Ureter (tissue), 1 donor: ENCODE measurements around the gene PPP1R3G. TPM values are rescaled to one million over a fixed set of nuclear protein-coding genes. Genes with fewer than 3 reads are reported as not detected.
A peak's percentile ranks its signal among the peaks of the same experiment; 100 is the strongest.
"Not testable (repeated sequence)": the region's sequence is repeated elsewhere in the genome, so short reads cannot be mapped to it uniquely, and the experiment has no call there.

Source experiments
- DNase-seq: peaks from one replicate; pipeline ENCODE4 v3.0.0-alpha.2; 2020; ENCODE audit warnings: low spot score
- total RNA-seq: library from RNA; stranded (reverse); gene quantifications from one replicate; pipeline ENCODE4 v1.2.4, GENCODE V29; 2023
- donor health status: DM: yes; HTN: yes; CAD: no.

PPP1R3G gene
- total RNA-seq, 1 donor from 2014 or later: 2.9 TPM

DNA sequence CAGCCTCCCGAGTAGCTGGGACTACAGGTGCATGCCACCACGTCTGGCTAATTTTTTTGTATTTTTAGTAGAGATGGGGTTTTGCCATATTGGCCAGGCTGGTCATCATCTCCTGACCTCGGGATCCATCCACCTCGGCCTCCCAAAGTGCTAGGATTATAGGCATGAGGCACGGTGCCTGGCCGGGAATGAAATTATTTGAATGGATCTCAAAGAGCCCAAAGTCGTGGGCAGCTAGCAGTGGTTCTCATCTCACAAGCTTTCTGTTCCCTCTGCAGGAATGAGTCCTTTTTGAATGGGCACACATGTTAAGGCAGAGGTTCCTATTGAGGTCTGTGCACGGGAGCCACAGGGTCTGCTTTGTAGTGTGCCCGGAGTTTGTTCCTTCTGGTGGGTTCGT is 34.9 kb downstream of the PPP1R3G start:
- DNase-seq: no peak

DNA sequence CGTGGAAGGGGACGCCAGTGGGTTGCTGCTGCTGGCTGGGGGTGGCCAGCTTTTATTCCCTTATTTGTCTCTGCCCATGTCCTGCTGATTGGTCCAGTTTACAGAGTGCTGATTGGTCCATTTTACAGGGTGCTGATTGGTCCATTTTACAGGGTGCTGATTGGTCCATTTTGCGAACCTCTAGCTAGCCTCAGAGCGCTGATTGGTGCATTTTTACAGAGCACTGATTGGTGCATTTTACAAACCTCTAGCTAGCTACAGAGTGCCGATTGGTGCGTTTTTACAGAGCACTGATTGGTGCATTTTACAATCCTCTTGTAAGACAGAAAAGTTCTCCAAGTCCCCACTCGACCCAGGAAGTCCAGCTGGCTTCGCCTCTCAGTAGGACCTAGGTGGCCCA is 35.4 kb downstream of the PPP1R3G start:
- not testable (repeated sequence) for DNase-seq

GRCh38 chr6:5121479-5121878 is 36.3 kb downstream of the PPP1R3G start:
- DNase-seq: no peak

DNA sequence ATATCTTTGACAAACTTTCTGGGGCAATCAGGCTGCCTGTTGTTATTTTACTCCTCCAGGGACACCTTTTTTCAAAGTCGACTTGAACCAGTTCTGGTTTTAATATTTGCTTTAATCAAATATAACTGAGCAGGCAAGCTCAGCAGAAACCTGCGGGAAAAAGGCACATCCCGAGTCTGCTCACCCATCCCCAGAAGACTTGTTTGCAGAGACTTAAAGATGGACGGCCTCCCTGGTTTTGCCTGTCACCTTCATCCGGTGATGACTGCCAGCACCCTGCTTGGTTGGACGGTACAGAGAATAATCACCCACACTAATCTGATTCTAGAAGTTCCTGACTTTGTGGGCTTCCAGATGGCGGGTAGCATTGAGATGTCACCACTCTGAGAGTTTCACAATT is 36.8 kb downstream of the PPP1R3G start:
- DNase-seq: no peak

GRCh38 chr6:5122504-5123112 is 37.5 kb downstream of the PPP1R3G start:
- DNase-seq: no peak

DNA sequence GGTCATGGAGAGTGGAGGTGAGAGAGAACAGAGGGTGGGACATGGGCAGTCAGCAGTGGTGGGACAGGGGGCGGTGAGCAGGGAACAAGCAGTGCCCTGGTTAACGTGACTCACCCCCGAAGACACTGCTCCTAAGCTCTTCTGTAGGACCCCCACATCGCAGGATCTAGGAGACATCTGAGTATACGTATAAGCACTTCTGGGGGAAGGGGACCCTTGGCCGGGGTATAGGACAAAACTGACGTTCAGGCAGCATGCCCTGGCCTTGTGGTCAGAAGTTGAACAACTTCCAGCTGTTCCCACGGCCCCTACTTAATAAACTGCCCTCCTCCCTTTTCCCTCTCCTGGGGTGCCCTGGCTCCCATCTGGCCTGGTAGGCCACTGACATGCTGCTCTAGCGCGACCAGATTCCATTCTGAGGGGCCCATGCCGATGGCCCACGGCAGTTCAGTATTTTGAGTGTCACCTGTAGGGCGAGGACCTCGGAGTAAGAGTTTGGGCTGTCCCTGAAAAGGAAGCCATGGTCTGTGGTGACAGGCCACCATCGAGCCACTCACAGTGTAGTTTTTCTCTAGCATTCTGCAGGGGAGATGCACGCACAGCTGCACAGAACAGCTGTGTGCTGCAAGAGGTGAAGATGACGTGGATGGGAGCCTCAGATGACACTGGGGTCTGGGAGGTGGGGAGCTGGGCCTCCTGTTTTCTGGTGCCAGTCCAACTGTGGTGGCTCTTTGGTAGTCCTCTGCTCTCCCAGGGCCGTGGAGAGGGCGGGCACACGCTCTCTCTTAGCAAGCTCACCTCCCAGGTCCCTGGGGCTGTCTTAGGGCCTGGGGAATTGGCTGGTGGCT is 38.4 kb downstream of the PPP1R3G start:
- no peak for DNase-seq

DNA sequence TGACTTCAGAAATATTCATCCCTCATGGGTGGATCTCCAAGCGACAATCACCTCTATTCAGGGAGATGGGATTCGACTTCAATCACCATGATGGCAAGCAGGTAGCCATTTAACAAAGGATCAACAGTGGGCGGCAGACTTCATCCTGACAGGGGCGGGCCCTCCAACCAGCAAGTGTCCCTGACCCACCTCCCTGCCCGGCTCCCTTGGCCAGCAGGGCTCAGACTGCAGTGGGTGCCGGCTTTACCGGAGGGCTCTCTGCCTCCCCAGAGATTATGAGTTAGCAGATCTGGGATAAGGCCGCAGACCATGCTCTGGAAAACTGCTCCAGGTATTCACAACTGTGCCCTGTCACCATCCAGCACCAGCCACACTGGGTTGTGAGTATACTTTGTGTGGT is 39.4 kb downstream of the PPP1R3G start:
- no peak for DNase-seq

DNA sequence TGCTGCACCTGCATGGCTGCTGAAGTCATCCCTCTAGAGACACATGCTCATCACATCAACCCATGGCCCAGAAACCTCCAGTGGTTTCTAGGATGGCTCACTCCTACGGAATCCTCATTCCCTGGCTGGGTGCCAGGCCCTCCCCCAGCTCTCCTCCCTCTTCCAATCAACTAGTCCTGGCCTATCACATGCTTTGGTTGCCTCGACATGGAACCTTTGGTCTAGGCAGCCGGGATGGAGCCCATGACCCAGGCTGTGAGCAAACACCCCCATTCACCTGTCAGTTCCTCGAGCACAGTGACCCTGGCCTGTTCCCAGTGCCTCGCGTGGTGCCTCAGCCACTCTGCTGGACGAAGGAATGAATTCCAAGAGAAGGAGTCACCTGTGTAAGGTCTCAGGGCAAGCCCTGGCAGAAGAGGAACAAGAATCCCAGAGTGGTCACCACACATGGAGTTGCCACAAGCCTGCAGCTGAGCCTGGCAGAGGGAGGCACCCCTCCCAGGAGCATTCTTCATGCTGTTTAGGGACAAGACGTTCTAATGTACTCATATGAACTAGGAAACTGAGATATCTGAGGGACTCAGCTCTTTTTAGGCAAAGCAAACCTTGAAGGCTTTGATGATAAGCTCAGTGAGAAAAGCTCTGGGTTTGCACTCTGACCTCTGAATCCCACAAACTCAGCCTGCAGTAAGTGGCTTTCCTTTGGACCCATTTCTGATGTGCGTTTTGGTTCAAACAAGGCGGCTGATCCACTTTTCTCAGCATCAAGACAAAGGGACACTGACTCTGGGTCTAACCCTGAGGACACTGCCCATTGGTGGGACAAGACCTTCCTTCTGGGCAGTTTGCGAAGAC is 40.2 kb downstream of the PPP1R3G start:
- no peak for DNase-seq

- DNase-seq: no peak
Observed at GRCh38 chr6:5126214-5126613, 41.1 kb downstream of the PPP1R3G start.

DNA sequence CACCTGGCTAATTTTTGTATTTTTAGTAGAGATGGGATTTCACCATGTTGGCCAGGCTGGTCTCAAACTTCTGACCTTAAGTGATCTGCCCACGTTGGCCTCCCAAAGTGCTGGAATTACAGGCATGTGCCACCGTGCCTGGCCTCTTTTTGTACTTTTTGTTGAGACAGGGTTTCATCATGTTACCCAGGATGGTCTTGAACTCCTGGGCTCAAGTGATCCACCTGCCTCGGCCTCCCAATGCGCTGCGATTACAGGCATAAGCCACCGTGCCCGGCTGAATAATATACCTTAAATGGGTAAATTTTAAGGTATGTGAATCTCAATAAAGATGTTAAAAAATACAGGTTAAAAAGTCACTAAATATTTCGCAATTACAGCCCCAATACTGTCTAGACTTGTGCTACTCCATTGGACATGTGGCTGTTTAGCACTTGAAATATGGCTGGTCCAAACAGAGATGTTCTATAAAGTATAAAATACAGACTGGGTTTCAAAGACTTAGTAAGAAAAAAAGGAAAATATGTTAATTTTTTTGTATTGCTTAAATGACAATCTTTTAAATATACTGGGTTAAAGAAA is 42.1 kb downstream of the PPP1R3G start:
- no peak for DNase-seq

- no peak for DNase-seq
Observed at GRCh38 chr6:5128351-5128750, 43.2 kb downstream of the PPP1R3G start.

DNA sequence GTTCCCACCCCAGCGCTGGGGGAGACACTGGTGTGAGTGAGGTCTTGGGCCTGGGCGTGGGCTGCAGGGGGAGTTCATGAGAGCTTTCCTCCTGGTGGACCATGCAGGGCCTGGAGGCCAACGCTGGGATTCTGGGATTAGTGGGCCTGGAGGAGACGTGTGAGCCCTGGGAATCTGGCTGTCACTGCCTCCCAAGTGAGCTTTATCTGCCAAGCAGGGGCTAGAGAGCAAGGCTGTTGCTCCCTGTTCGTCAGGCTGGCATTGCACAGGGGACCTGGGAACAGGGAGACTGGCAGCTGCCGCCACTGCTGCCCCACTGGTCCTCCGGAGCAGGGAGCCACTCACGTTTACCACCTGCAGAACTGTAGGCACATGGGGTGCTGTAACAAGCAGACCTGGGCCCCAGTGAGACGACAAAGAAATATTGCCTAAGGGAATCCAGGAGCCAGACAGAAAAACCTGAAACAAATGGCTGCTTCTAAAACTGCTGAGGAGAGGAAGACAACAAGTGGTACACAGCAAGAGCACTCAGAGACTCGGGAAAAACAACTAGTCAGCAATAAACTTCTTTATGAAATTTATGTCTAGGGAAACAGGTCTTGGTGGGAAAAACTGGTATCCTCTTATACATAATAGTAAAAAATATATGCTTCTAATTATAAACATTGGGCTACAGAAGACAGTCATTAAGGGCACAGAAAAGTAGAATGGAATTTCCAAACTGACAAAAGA is 45.2 kb downstream of the PPP1R3G start:
- no peak for DNase-seq

GRCh38 chr6:5132731-5133130 is 47.6 kb downstream of the PPP1R3G start:
- DNase-seq: peak; percentile 78

DNA sequence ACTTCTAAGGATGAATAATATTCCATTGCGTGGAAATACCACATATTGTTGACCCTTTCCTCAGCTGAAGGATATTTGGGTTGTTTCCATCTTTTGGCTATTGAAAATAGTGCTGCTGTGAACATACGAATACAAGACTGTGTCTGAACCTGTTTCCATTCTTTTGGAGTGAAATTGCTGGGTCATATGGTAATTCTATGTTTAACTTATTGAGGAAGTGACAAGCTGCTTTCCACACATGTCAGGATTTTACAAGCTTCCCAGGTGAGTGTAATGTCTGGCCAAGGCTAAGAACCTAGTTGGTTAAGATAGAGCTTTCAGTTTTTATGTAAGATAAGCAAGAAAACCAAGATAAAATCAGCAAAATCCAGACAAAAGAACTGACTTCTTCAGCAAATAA is 48.8 kb downstream of the PPP1R3G start:
- no peak for DNase-seq

GRCh38 chr6:5135788-5136376 is 50.7 kb downstream of the PPP1R3G start:
- DNase-seq: no peak

DNA sequence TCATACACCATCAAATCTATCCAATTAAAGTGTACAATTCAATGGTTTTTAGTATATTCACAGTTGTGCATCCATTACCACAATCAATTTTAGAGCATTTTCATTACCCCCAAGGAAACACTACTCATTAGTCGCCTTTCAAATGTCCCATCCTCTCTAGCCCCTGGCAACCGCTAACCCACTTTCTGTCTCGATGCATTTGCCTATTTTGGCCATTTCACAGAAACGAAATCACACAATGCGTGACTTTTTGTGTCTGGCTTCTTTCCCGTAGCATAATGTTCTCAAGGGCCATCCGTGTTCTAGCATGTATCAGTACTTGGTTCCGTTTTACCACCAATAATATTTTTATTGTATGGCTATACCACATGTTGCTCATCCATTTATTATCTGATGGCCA is 51.7 kb downstream of the PPP1R3G start:
- DNase-seq: no peak

Other genes with a start within 250 kb of the PPP1R3G start
- gene RPP40, start 81.3 kb upstream of the PPP1R3G start, total RNA-seq: 14.6 TPM
- 33.5 TPM for gene LYRM4, start 175.6 kb downstream of the PPP1R3G start, total RNA-seq
- 27.4 TPM for gene FARS2, start 176.2 kb downstream of the PPP1R3G start, total RNA-seq